Stimulated activated CD4-positive, alpha-beta T cell treated with anti-CD3 and anti-CD28 coated beads, Interleukin-12 subunit alpha, Interleukin-12 subunit beta, amount 100 ng/mL, for 24 hours (primary cell): ENCODE data around the gene DAB2IP.

ENCODE experiments used
- DNase-seq, 2 experiments: peaks; one replicate each; pipeline ENCODE4 v3.0.0-alpha.2; 2020; ENCODE audit warnings: low read depth in 2 of 2

Gene DAB2IP

GRCh38 chr9:121684381-121685145, 33.1 kb downstream of the DAB2IP start:
- DNase-seq, result peak in 1 of 2 experiments; percentile 22

GRCh38 chr9:121685146-121685794, 33.8 kb downstream of the DAB2IP start:
- no peak for DNase-seq

GRCh38 chr9:121685795-121686377, 34.5 kb downstream of the DAB2IP start:
- no peak for DNase-seq

- peak in 1 of 2 experiments; percentile 63 for DNase-seq
Observed at GRCh38 chr9:121686930-121687541, 35.6 kb downstream of the DAB2IP start.

GRCh38 chr9:121688146-121688680, 36.8 kb downstream of the DAB2IP start:
- DNase-seq, result no peak

- no peak for DNase-seq
Observed at GRCh38 chr9:121688681-121689080, 37.2 kb downstream of the DAB2IP start.

- no peak for DNase-seq
Observed at GRCh38 chr9:121689461-121690157, 38.2 kb downstream of the DAB2IP start.

GRCh38 chr9:121690316-121690715, 38.9 kb downstream of the DAB2IP start:
- no peak for DNase-seq

- no peak for DNase-seq
Observed at GRCh38 chr9:121690766-121691165, 39.3 kb downstream of the DAB2IP start.

GRCh38 chr9:121691890-121692289, 40.5 kb downstream of the DAB2IP start:
- no peak for DNase-seq

GRCh38 chr9:121692606-121693387, 41.4 kb downstream of the DAB2IP start:
- no peak for DNase-seq

- no peak for DNase-seq
Observed at GRCh38 chr9:121693388-121693670, 41.9 kb downstream of the DAB2IP start.

- no peak for DNase-seq
Observed at GRCh38 chr9:121694001-121694400, 42.6 kb downstream of the DAB2IP start.

GRCh38 chr9:121694600-121694999, 43.2 kb downstream of the DAB2IP start:
- no peak for DNase-seq

GRCh38 chr9:121696930-121697329, 45.5 kb downstream of the DAB2IP start:
- DNase-seq, result no peak

GRCh38 chr9:121698627-121699570, 47.5 kb downstream of the DAB2IP start:
- DNase-seq, result peak in 1 of 2 experiments; percentile 49

- DNase-seq, result no peak
Observed at GRCh38 chr9:121699571-121700164, 48.2 kb downstream of the DAB2IP start.

- peak in 1 of 2 experiments; percentile 12 for DNase-seq
Observed at GRCh38 chr9:121700165-121700831, 48.9 kb downstream of the DAB2IP start.
